Naive thymus-derived CD8-positive, alpha-beta T cell (primary cell): Measurements from ENCODE around the gene DMBX1. TPM values are rescaled to one million over a fixed set of nuclear protein-coding genes. Genes with fewer than 3 reads are reported as not detected.

ENCODE experiments used
- ATAC-seq, 2 donors: fragments of 150-1000 bp; cut with Tn5 transposase in 1 of 2; sonication (Bioruptor Pico), chemical (Tn5 transposase) in 1 of 2; 1 replicate in 1 of 2; 2 replicates in 1 of 2; pipeline ENCODE4 v1.10.0; 2021; ENCODE audit warnings: mild to moderate bottlenecking in 2 of 2, moderate library complexity in 2 of 2
- POLR2A ChIA-PET: fragments of 350-600 bp; sonication (Branson Sonifier 250); formaldehyde crosslinking; loops from one replicate; lab custom pipeline; 2021; ENCODE audit warnings: antibody characterized with exemption; lab: Charles Lee
- DNase-seq, 10 donors: peaks; one replicate each; pipeline versions ENCODE4 v3.0.0 to v3.0.0-alpha.2; 2020 to 2022
- H3K27ac Mint-ChIP-seq, 10 donors: one replicate each; pipeline ENCODE4 v1.8.0; 2020 to 2022; ENCODE audit warnings: mild to moderate bottlenecking in 10 of 10, mixed read lengths in 10 of 10, moderate library complexity in 4 of 10, inconsistent platforms in 1 of 10
- H3K27me3 Mint-ChIP-seq, 5 donors: one replicate each; pipeline ENCODE4 v1.8.0; 2021 to 2022; ENCODE audit warnings: mixed read lengths in 5 of 5
- H3K36me3 Mint-ChIP-seq, 3 donors: one replicate each; pipeline ENCODE4 v1.8.0; 2020 to 2022; ENCODE audit warnings: mixed read lengths in 3 of 3, mild to moderate bottlenecking in 2 of 3, inconsistent platforms in 1 of 3
- H3K4me1 Mint-ChIP-seq, 4 donors: one replicate each; pipeline ENCODE4 v1.8.0; 2021 to 2022; ENCODE audit warnings: mixed read lengths in 4 of 4
- H3K4me3 Mint-ChIP-seq, 10 donors: one replicate each; pipeline ENCODE4 v1.8.0; 2020 to 2022; ENCODE audit warnings: mild to moderate bottlenecking in 10 of 10, mixed read lengths in 10 of 10, moderate library complexity in 6 of 10, inconsistent platforms in 1 of 10
- H3K9me3 Mint-ChIP-seq, 9 donors: one replicate each; pipeline ENCODE4 v1.8.0; 2020 to 2022; ENCODE audit warnings: mixed read lengths in 9 of 9, mild to moderate bottlenecking in 3 of 9, inconsistent platforms in 1 of 9, moderate library complexity in 1 of 9
- polyA plus RNA-seq, 3 donors: library from polyadenylated mRNA; unstranded; fragments of 300-500 nt; fragmentation: Illumina TruSeq; gene quantifications; one replicate each; pipeline ENCODE4 v1.2.3, GENCODE V29; 2021
- total RNA-seq, 8 experiments: library from RNA in 2 of 8; stranded (reverse) in 2 of 8; gene quantifications; one replicate each; pipeline ENCODE4 v1.2.3 and lab custom pipeline; 2021 to 2026

DMBX1 gene
- total and polyA plus RNA-seq, 5 experiments from 2014 or later: not detected

DNA sequence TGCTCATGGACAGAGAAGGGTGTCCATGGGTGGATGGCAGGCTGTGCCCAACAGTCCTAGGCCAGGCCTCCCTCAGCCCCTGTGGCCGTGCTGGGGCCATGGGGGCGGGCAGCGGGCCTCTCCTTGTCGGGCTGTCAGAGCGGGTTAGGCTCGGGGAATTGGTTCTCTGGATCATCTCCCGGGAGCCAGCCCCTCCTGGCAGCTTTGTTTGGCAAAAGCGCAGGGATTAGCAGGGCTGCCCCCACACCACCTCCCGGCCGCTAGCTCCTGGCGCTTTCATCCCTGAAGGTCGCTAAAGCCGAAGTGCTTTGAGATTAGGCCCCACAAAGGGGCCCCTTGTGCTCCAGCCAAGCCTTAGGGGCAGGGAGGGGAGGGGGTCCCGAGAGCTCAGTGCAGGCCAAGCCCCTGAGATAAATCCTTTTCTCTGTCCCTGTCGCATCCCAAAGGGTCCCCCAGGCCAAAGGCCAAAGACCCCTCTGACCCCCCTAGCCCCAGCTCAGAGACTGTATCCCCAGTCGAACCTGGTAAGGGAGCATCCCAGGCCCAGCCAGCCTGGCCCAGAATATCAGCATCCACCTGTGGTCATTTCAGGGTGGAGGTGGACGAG lies 9.8 kb upstream of the DMBX1 start:
- Mint-ChIP-seq H3K27me3 (peaks cover 18 to 72% (median 30%) of the 10 kb centered on the region in 5 donors), H3K36me3 (no peaks in the 10 kb centered on the region)
- POLR2A ChIA-PET: no interaction called here

DNA sequence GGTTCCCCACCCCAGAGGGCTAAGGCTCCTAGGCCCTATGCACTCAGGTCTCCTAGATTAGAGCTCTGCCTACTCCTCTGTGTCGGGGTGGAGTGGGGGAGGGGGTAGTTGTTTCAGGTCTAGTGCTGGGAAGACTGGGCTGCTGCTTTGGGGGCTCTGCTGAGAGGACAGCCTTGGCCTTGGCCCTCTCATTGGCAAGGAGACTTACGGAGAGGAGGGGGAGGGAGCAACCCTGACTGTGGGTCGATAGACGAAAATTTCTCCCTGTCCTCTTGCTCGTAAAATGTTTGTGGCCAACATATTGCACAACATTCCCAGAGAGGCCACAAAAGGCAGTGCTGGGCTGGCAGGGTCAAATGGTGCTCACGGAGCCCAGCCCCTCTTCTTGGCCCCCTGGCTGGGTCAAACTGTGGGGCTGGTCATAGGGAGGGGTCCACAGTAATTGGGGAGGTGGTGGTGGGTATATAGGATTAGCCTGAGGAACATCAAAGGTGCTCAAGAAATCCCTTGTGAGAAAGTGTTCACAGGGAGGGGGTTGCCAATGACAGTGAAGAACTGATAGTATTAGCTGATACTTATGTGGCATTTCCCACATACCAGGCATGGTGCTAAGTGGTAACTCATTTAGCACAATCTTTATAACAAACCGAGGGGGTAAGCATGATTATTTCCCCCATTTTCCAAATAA lies 8.5 kb upstream of the DMBX1 start:
- Mint-ChIP-seq H3K4me3 (no peak overlapping the region), H3K9me3 (peaks cover 0 to 1% (median 0%) of the 10 kb centered on the region in 9 donors), H3K27me3 (peaks cover 16 to 83% (median 33%) of the 10 kb centered on the region in 5 donors), H3K4me1 (peaks cover 0 to 3% (median 1%) of the 10 kb centered on the region in 4 donors), H3K27ac (no peak overlapping the region), H3K36me3 (no peaks in the 10 kb centered on the region)
- no peak for ATAC-seq
- POLR2A ChIA-PET: no interaction called here
- DNase-seq: peak in 1 of 10 donors; percentile 57

More for the DNA sequence above, 9.8 kb upstream of the DMBX1 start:
- ATAC-seq (no peak), DNase-seq (peak in 1 of 10 donors; percentile 42)
- H3K4me1 Mint-ChIP-seq: no peaks in the 10 kb centered on the region
- no peaks in the 10 kb centered on the region for H3K9me3 Mint-ChIP-seq
- H3K27ac Mint-ChIP-seq: no peak overlapping the region
- no peak overlapping the region for H3K4me3 Mint-ChIP-seq

DNA sequence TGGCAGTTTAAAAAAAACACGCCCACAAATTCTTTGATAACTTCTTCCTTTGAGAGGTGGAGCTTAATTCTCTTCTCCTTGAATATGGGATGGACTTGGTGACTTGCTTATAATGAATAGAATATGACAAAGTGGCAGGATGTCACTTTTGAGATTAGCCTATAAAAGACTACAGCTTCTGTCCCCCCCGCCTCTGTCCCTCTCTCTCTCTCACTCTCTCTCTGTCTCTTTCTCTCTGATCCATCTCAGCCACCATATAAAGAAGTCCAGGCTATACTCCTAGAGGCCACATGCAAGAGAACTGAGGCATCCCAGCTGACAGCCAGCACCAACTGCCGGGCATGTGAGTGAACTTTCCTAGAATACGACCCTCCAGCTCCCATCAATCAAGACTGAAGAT lies 7.7 kb upstream of the DMBX1 start:
- Mint-ChIP-seq H3K27ac (no peak overlapping the region), H3K4me1 (peaks cover 0 to 5% (median 1%) of the 10 kb centered on the region in 4 donors)
- POLR2A ChIA-PET: no interaction called here

DNA sequence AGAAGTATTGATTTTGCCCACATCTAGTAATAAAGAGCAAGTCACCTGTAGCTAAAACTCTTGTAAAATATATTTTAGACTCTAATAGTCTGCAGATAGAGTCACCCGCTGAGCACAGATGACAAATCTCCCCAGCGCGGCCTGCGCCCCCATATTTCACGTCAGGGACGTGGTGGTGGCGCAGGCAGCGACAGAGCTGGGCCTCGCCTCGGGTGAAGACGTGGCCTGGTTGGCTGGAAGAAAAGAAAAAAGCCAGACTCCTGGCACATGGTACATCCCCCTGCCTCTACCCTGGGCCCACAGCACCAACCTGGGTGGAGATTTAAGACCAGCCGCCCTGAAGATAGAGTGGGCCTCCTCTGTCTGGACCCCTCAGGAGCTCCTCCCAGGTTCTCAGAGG lies 6.0 kb upstream of the DMBX1 start:
- ATAC-seq (no peak), DNase-seq (peak in 1 of 10 donors; percentile 10)
- Mint-ChIP-seq H3K4me3 (no peak overlapping the region), H3K4me1 (peaks cover 0 to 7% (median 4%) of the 10 kb centered on the region in 4 donors), H3K36me3 (no peaks in the 10 kb centered on the region), H3K9me3 (peaks cover 0 to 1% (median 0%) of the 10 kb centered on the region in 9 donors), H3K27me3 (peaks cover 27 to 91% (median 49%) of the 10 kb centered on the region in 5 donors), H3K27ac (no peak overlapping the region)
- POLR2A ChIA-PET: no interaction called here

More for the DNA sequence above, 7.7 kb upstream of the DMBX1 start:
- ATAC-seq (no peak), DNase-seq (peak in 1 of 10 donors; percentile 23)
- no peaks in the 10 kb centered on the region for H3K36me3 Mint-ChIP-seq
- H3K4me3 Mint-ChIP-seq: no peak overlapping the region
- H3K9me3 Mint-ChIP-seq: peaks cover 0 to 1% (median 0%) of the 10 kb centered on the region in 9 donors
- peaks cover 23 to 90% (median 41%) of the 10 kb centered on the region in 5 donors for H3K27me3 Mint-ChIP-seq

DNA sequence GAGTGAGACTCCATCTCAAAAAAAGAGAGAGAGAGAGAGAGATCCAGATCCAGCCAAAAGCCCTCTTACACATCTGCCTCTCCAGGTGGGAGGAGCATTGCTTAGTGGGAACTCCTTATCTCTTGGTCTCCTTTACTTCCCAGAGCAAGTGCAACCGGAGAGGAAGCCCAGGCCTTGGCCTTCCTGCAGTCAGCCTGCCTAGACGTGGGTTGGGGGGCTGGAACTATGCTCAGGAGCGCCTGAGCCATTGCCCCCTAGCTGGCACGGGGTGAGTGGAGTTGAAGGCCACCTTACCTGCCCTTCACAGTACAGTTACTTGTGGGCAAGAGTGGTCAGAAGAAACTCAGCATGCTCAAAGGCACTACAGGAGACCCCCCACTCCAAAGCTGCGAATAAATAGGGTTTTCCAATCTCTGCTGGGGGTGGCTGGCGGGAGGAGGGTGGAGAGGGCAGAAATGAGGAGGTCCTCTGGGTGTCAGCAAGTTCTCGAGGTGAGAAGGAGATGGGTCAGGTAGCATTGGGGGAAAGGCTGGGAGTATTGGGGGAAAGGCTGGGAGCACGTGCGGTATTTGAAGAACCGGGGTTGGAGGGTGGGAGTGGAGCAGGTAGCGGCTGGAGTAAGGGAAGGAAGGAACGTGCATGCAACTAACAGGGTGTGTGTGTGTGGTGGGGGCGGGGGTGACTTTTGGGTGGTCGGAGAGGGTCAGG lies 4.7 kb upstream of the DMBX1 start:
- ATAC-seq: no peak
- peaks cover 31 to 91% (median 54%) of the 10 kb centered on the region in 5 donors for H3K27me3 Mint-ChIP-seq
- H3K27ac Mint-ChIP-seq: no peak overlapping the region
- H3K4me1 Mint-ChIP-seq: peaks cover 13 to 19% (median 13%) of the 10 kb centered on the region in 4 donors
- H3K36me3 Mint-ChIP-seq: peaks cover 0 to 3% (median 0%) of the 10 kb centered on the region in 3 donors
- DNase-seq: peak in 1 of 10 donors; percentile 44
- POLR2A ChIA-PET: no interaction called here
- no peak overlapping the region for H3K4me3 Mint-ChIP-seq
- peaks cover 0 to 1% (median 0%) of the 10 kb centered on the region in 9 donors for H3K9me3 Mint-ChIP-seq

DNA sequence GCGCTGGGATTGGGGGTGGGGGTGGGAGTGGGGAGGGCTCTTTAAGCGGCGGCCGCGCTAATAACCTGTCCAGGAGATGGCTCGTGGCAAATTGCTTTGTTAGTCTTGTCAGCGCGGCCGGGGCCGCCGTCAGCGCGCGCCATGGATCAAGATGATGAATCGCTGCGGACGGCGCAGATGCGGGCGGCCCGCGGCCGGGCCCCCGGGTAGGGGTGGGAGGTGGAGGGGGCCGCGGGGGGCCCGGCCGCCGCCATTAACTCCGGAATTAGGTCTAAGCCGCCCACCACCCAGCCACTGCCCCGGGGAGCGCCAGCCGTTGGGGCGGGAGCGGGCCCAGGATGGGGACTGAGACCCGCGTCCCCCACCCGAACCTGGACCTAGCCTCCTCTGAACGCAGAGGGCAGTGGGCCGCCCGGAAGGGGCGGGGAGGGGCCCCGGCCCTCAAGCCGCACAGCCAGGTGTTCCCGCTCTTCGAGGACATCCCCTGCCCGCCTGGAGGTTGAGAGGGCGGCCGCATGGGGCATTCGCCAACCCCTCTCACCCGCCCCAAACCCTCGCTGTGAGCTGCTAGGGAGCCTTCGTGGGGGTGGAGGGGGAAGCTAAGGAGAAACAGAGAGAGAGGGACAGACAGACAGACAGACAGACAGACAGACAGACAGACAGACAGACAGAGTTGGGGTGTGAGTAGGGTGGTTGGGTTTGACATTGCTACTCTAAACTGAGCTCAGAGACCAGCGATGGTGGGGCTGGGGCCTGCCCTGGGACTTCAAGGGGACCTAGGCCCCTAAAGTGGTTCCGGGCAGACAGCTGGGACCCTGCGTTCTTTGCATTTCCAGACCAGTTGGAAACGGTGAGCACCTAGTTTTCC lies 3.8 kb upstream of the DMBX1 start:
- POLR2A ChIA-PET: no interaction called here
- no peak for DNase-seq
- no peak for ATAC-seq
- peaks cover 34 to 91% (median 57%) of the 10 kb centered on the region in 5 donors for H3K27me3 Mint-ChIP-seq
- peaks cover 0 to 1% (median 0%) of the 10 kb centered on the region in 9 donors for H3K9me3 Mint-ChIP-seq
- H3K4me3 Mint-ChIP-seq: peak overlapping the region in 1 of 10 donors; percentile 14
- no peak overlapping the region for H3K27ac Mint-ChIP-seq
- H3K4me1 Mint-ChIP-seq: peaks cover 16 to 23% (median 16%) of the 10 kb centered on the region in 4 donors
- H3K36me3 Mint-ChIP-seq: peaks cover 0 to 3% (median 0%) of the 10 kb centered on the region in 3 donors

DNA sequence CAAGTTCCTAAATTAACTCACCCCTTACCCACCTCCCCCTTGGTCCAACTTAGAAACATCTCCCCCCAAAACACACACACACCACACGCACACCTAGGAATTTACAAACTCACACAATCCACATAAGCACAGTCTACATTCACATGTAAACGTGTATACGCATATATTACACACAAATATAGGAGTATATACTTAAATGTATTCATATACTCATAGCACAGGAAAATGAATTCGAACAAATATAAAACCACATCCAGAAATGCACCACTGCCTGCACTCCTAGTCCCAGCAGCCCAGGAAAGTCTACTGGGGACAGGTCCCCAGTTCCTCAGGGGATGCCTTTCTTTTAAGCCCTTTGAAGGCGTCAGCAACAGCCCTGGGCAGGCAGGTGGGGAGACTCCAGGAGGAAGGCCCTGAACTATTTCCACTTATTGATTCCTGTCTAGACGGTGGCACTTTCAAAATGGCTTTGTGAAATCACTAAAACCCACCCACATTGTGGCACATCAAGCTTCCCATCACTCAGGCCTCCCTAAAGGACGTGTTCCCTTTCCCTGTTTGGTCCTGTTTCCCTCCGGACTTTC lies 3.1 kb upstream of the DMBX1 start:
- ATAC-seq: no peak
- DNase-seq: no peak
- POLR2A ChIA-PET: no interaction called here
- Mint-ChIP-seq H3K4me3 (no peak overlapping the region), H3K36me3 (peaks cover 0 to 3% (median 0%) of the 10 kb centered on the region in 3 donors), H3K4me1 (peaks cover 16 to 23% (median 16%) of the 10 kb centered on the region in 4 donors), H3K9me3 (peaks cover 0 to 1% (median 0%) of the 10 kb centered on the region in 9 donors), H3K27me3 (peaks cover 36 to 96% (median 61%) of the 10 kb centered on the region in 5 donors), H3K27ac (no peak overlapping the region)

DNA sequence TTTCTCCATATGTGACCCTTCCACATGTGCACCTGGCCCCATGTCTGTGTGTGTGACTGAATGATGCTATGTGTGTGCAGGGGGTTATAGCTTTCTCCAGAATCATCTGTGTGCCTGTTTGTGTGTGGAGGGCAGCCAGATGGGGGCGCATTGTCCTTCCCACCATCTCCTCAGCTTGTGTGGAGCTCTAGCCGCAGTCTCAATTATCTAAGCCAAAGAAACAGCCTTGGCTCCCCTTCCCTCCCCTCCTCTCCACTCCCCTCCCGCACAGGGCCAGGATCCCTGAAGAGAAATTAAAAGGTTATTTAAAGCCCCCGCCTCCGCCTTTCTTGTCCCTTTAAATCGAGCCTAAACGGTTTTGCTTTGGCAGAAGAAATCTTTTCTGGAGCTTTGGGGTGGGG lies 1.8 kb upstream of the DMBX1 start:
- Mint-ChIP-seq H3K27ac (peak overlapping the region in 1 of 10 donors; percentile 5), H3K27me3 (peaks cover 43 to 96% (median 69%) of the 10 kb centered on the region in 5 donors), H3K4me1 (peaks cover 16 to 25% (median 17%) of the 10 kb centered on the region in 4 donors), H3K36me3 (peaks cover 0 to 3% (median 0%) of the 10 kb centered on the region in 3 donors), H3K9me3 (peaks cover 0 to 1% (median 0%) of the 10 kb centered on the region in 9 donors), H3K4me3 (peak overlapping the region in 1 of 10 donors; percentile 40)
- DNase-seq (no peak), ATAC-seq (no peak)
- POLR2A ChIA-PET: no interaction called here

DNA sequence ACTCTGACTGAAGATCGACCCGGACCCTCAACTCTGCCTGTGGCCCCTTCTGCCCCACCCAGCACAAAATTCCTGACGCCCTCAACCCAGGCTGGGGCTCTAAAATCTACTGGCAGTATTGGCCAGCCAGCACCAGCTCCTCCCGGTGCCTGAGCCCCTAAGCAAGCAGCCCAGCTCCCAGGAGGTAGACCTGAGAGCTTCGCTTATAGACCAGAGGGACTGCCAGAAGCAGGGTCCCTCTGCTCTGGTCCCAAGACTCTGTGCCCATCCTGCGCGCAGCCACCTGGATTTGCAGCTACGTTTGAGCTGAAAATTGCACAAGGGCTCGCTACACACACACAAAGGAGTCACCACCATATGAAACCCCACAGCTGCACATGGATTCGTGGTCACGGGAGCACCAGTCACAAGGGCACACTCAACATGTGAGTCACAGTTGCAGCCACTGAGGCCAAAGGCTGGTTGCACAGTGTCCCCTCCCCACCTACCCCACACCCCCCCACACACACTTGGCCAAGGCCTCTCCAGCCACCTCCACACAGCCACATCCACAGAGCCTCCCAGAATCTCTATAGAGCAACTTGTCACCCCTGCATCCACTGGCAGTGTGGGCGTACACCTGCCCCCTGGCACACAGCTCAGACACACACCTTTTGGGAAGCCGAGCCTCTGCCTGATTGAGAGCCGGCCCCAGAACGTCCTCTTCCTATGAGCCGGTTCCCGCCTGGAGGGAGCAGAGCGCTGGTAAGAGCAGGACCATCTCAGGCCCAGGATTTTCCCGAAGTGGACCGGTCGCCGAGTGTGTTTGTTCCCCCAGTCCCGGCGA lies 1.1 kb upstream of the DMBX1 start:
- DNase-seq (peak in 1 of 10 donors; percentile 52), ATAC-seq (no peak)
- Mint-ChIP-seq H3K27me3 (peaks cover 41 to 96% (median 70%) of the 10 kb centered on the region in 5 donors), H3K4me3 (peak overlapping the region in 9 of 10 donors; percentile 68 to 88 (median 79)), H3K9me3 (peaks cover 0 to 1% (median 0%) of the 10 kb centered on the region in 9 donors), H3K4me1 (peaks cover 16 to 26% (median 17%) of the 10 kb centered on the region in 4 donors), H3K27ac (no peak overlapping the region), H3K36me3 (peaks cover 0 to 3% (median 0%) of the 10 kb centered on the region in 3 donors)
- POLR2A ChIA-PET: no interaction called here

DNA sequence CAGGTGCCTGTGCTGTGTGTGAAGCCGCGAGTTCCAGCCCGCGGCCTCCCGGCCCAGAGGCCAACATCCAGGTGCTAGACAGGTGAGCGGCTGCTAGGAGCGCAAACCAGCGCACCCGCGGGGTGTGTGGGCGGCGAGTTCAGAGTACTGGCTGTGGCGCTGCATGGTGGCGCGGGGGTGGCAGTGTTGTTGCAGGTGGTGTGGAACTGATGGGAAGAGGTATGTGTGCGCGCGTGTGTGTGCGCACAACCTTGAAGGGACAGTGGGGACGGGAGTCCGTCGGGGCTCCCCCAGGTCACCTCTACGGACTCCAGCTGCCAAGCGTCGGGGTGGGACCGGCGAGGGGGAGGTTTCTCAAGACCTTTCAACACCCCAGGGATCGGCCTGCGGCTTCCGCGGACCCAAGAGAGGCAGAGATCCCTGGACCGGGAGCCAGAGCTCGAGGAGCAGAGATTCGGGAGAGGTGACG lies 433 bp upstream of the DMBX1 start:
- H3K4me1 Mint-ChIP-seq: peaks cover 16 to 26% (median 17%) of the 10 kb centered on the region in 4 donors
- ATAC-seq: peak; percentile 43 to 63
- H3K4me3 Mint-ChIP-seq: peak overlapping the region; percentile 60 to 88 (median 78)
- H3K9me3 Mint-ChIP-seq: peaks cover 0 to 1% (median 0%) of the 10 kb centered on the region in 9 donors
- DNase-seq: no peak
- peaks cover 40 to 97% (median 74%) of the 10 kb centered on the region in 5 donors for H3K27me3 Mint-ChIP-seq
- no peak overlapping the region for H3K27ac Mint-ChIP-seq
- H3K36me3 Mint-ChIP-seq: peaks cover 0 to 3% (median 0%) of the 10 kb centered on the region in 3 donors
- POLR2A ChIA-PET: no interaction called here

DNA sequence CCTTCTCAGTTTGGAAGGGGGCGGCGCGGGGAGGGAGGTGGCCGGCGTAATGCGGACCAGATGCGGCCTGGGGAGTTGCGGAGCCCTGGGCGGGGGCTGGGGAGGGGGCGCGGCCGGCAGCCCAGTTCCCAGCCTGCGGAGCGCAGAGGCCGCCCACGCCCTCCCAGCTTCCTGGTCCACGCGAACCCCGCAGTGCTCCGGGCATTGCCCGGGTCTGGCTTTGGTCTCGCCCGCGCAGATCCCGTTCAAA lies 695 bp downstream of the DMBX1 start:
- POLR2A ChIA-PET: no interaction called here

More for the DNA sequence above, 695 bp downstream of the DMBX1 start:
- H3K9me3 Mint-ChIP-seq: peaks cover 0 to 1% (median 0%) of the 10 kb centered on the region in 9 donors
- no peak overlapping the region for H3K27ac Mint-ChIP-seq
- DNase-seq (no peak), ATAC-seq (no peak)
- peaks cover 15 to 24% (median 16%) of the 10 kb centered on the region in 4 donors for H3K4me1 Mint-ChIP-seq
- H3K36me3 Mint-ChIP-seq: peaks cover 0 to 3% (median 0%) of the 10 kb centered on the region in 3 donors
- peaks cover 36 to 97% (median 71%) of the 10 kb centered on the region in 5 donors for H3K27me3 Mint-ChIP-seq
- H3K4me3 Mint-ChIP-seq: peak overlapping the region in 3 of 10 donors; percentile 4 to 79 (median 33)
